HG02759 (cell line): ENCODE measurements around the gene PTPRM.

Experiments used
- ATAC-seq: cut with Tn5 transposase; IDR thresholded peaks from one replicate; pipeline ENCODE4 v1.9.1; 2021; ENCODE audit warnings: mild to moderate bottlenecking, moderate library complexity; ENCODE audit not compliant: unreplicated experiment

Gene PTPRM

GRCh38 chr18:8401606-8402005 lies 834.5 kb downstream of the PTPRM start:
- no peak for ATAC-seq

DNA sequence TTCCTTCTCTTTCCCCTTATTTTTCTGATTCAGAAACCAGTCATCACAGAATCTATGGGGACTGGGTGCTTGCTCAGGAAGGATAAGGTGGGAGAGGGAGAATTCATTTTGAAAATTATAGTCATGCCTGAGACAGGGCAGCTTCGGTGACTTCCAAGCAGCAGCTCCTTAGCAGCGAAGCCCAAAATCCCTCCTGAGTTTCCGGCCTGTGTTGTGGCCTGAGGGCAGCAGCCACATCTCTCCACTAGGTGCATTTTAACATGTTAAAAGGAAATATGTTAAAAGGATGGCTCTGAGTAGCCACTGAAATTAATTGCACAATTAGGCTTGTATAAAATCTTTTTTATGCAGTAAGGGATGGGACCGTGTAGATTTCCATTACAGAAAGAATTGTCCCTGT lies 835.1 kb downstream of the PTPRM start:
- ATAC-seq, result no peak

GRCh38 chr18:8403713-8404112 lies 836.6 kb downstream of the PTPRM start:
- no peak for ATAC-seq

DNA sequence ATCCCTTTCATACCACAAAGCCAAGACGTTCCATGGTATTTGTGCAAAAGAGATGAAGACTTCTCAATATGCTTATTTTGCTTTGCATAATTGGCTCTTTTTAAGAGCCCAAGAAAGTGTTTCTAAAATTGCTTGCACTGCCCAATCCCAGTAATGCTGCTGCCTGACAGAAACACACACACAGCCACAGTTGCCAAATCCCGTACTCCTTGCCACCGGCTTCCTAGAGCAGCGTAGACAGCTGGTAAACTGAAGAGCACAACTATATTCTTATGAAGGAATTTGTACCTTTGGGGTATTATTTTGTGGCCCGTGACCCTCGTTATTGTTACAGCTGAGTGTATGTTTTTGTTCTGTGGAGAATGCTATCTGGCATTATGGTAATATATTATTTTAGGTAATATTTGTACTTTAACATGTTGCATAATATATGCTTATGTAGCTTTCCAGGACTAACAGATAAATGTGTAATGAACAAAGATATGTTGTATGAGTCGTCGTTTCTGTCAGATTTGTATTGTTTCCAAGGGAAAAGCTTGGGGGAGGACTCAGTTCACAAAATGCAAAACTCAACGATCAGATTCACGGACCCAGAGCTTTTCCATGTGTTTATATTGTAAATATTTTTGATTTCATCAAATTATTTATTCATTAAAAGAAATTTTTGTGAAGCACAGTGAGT lies 839.2 kb downstream of the PTPRM start:
- no peak for ATAC-seq

DNA sequence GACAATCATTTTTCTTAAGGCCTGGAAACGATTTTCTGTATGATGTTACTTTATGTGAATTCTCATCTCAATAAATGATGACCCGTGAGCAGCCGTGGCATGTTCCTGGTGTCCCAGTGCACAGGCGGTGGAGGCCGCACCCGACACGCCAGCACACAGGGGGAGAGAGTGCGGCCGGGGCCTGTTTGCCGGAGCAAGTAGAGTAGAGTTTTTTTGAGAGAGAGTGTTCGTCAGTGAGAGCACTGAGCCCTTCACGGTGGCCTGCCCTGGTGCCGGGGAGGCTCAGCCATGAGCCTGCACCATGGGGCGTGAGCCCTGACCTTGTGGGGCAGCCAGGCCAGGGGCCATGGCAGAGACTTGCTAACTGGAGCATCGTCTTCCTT lies 839.7 kb downstream of the PTPRM start:
- no peak for ATAC-seq

GRCh38 chr18:8409151-8409550 lies 842.0 kb downstream of the PTPRM start:
- ATAC-seq, result no peak

DNA sequence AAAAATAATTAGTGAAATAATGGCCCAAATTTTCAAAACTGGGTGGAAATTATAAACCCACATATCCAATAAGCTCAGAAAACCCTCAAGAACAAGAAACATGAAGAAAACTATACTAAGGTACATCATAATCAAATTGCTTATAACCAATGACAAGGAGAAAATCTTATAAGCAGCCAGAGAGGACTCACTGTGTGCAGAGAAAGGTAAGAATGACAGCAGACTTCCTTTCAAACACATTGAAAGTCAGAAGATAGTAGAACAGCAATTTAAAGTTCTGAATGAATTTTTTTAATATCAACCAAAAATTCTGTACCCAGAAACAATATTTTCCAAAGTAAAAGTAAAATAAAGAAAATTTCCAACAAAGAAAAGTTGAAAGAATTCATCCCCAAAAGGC lies 844.4 kb downstream of the PTPRM start:
- no peak for ATAC-seq

- no peak for ATAC-seq
Measured at GRCh38 chr18:8412117-8412516, 845.0 kb downstream of the PTPRM start.

GRCh38 chr18:8413189-8413588 lies 846.1 kb downstream of the PTPRM start:
- ATAC-seq, result no peak

DNA sequence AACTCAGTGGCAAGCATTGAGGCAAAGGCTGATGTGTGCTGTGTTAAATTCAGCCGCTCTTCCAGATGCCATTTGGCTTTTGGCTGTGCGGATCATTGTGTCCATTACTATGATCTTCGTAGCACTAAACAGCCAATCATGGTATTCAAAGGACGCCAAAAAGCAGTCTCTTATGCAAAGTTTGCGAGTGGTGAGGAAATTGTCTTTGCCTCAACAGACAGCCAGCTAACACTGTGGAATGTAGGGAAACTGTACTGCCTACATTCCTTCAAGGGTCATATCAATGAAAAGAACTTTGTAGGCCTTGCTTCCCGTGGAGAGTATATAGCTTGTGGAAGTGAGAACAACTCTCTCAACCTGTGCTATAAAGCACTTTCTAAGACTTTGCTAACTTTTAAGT lies 846.6 kb downstream of the PTPRM start:
- ATAC-seq, result no peak

GRCh38 chr18:8416212-8417019 lies 849.3 kb downstream of the PTPRM start:
- ATAC-seq, result no peak

DNA sequence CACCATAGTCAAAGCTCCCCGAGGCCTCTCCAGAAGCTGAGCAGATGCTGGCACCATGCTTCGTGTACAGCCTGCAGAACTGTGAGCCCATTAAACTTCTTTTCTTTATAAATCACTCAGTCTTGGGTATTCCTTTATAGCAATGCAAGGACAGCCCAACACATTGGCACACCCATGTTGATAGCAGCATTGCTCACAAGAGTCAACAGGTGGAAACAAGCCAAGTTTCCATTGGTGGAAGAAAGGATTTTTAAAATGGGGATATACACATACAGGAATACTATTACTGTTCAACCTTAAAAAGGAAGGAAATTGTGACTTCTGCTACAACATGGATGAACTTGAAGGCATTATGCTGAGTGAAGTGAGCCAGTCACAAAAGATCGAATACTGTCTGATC lies 855.3 kb downstream of the PTPRM start:
- ATAC-seq, result no peak

GRCh38 chr18:8423051-8423557 lies 856.0 kb downstream of the PTPRM start:
- ATAC-seq, result no peak

DNA sequence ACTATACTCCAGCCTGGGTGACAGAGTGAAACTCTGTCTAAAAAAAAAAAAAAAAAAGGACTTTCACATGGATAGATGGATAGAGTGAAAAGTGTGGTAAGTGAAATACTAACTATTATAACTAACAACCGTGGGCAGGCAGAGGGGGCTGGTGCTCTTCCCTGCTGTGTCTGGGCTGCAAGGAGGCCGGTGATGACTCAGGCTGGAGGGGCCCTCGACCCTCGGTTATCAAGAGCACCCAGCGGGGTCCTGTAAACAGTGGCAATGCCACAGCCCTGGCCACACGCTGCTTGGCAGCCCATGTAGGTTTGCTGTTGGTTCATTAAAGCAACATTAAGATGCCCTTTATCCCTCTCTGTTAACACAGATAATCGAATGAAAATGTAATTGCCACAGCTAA lies 857.4 kb downstream of the PTPRM start:
- ATAC-seq, result no peak

GRCh38 chr18:8424917-8425725 lies 858.0 kb downstream of the PTPRM start:
- ATAC-seq, result no peak

DNA sequence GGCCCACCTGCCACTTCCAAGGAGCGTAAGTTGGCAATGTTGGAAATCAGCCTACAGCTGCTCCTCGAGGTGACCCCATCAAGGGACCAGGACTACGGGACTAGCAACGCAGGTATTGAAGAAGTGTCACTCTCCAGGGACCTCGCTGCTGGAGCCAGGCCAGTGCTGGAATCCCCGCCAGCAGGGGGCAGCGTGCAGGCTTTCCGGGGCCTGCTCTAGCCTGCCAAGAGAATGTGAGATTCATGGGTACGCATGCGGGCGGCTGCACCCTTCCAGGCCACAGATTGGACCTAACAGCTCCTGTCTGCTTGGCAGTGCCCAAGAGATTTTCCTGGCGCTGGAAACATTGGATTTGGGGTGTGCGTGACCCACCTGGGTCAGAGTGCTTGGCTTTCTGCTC lies 859.3 kb downstream of the PTPRM start:
- no peak for ATAC-seq

- ATAC-seq, result no peak
Measured at GRCh38 chr18:8427339-8427738, 860.2 kb downstream of the PTPRM start.

DNA sequence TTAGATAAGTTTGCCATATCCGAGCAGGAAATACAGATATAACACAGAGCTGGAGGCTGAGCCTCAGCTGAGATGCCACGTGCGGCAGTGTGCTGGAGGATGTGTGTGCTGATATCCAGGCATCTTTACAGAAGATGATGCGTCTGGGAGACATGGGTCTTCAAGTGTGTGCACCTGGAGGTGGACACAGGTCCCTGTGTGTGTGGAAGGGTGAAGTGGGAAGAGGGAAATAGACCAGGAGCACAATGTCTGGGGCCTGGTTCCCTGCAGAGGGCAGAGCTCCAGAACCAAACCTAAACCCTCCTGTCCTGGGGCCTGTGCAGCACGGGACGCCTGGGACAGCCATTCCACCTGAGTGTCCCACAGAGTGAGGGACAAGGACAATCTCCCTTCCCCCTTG lies 861.8 kb downstream of the PTPRM start:
- ATAC-seq, result no peak

DNA sequence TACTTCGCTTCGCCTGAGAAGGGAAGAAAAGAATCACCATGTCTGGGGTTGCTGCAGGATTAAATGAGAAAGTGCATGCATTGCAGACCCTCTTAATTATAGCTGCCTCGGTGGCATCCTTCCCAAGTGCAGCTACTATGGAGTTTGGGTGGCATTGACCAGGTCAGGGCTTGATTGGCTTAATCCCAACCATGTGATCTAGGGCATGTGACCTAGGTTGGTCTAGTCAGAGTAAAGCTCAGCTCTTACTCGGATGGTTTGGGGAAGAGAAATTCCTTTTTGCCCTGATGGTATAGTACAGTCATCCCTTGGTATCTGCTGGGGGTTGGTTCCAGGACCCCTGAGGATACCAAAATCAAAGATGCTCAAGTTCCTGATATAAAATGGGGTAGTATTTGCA lies 863.9 kb downstream of the PTPRM start:
- no peak for ATAC-seq

GRCh38 chr18:8433323-8433722 lies 866.2 kb downstream of the PTPRM start:
- ATAC-seq, result no peak

- no peak for ATAC-seq
Measured at GRCh38 chr18:8433771-8434170, 866.7 kb downstream of the PTPRM start.

DNA sequence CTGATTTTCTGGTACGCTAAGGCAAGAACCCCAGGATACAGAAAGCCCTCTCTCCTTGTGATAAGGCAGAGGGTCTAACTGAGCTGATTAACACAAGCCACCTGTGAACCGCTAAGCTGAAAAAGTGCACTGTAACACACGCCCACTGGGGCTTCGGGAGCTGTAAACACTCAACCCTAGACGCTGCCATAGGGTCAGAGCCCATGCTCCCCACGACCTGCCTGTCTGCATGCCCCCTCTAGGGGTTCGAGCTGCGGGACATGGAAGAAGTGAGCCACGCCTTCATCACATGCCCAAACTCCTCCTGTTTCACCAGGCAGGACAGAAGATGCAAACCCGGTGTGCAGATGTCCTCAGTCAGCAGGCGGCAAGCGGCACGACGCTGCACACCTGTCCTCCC lies 868.3 kb downstream of the PTPRM start:
- ATAC-seq, result no peak
